T-helper 2 cell treated with Interferon-gamma antibody and Interleukin-4, amounts not matched to agents 5 μg/mL and 100 μg/mL, for 36 hours (primary cell): ENCODE results near the gene FAAP100.
"Not testable (repeated sequence)": the region's sequence is repeated elsewhere in the genome, so short reads cannot be mapped to it uniquely, and the experiment has no call there.

Experiments used
- DNase-seq: peaks from one replicate; pipeline ENCODE4 v3.0.0; 2021; ENCODE audit warnings: low spot score
- H3K27ac Mint-ChIP-seq: one replicate; pipeline ENCODE4 v1.8.0; 2021; ENCODE audit warnings: mild to moderate bottlenecking, mixed read lengths
- H3K27me3 Mint-ChIP-seq: one replicate; pipeline ENCODE4 v1.8.0; 2021; ENCODE audit warnings: low read depth, mixed read lengths
- H3K36me3 Mint-ChIP-seq: one replicate; pipeline ENCODE4 v1.8.0; 2021; ENCODE audit warnings: low read depth, mixed read lengths
- H3K4me1 Mint-ChIP-seq: one replicate; pipeline ENCODE4 v1.8.0; 2021; ENCODE audit warnings: low read depth, mixed read lengths
- H3K4me3 Mint-ChIP-seq: one replicate; pipeline ENCODE4 v1.8.0; 2022; ENCODE audit warnings: mild to moderate bottlenecking, moderate library complexity, mixed read lengths
- H3K9me3 Mint-ChIP-seq: one replicate; pipeline ENCODE4 v1.8.0; 2021; ENCODE audit warnings: mixed read lengths

FAAP100 gene

DNA sequence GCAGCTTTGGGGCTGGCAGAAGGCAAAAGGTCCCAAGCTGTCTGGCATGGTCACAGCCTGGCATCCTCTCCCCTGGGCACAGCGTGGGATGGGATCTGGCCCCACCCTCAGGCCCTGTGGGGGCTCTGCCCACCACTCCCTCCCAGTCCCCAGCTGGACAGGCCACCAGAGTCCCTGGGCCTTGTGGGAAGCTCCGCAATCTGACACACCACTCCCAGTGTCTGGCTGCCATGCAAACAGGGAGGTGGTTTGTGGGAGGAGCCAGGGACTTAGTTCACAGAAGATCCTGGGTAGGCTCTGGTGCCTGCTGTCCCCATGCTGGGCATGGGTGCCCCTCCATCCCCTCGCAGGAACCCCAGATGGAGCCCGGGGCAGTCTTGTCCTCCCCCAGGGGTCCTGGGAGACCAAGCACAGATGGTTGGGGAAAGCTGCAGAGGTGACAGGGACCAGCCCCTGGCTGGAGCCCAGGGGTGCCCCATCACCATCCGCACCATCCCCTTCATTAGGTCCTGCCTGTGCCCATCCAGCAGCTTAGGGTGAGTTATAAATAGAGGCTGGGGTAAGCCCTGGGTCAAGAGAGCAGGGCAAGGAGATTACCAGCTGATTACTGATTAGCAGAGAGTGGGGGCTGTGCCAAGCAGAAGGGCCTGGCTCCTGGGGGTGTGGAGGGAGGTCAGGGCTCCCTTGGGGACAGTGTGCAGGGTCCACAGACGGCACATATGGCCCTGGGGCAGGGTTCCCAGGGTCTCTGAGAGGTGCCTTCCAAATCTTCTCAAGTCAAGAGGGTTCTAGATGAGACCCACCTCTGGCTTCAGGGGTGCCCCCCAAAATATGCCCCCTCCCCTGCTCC, 17.8 kb downstream of the FAAP100 start:
- Mint-ChIP-seq H3K27me3 (peaks cover 9% of the 10 kb centered on the region), H3K4me3 (no peak overlapping the region), H3K27ac (no peak overlapping the region)

DNA sequence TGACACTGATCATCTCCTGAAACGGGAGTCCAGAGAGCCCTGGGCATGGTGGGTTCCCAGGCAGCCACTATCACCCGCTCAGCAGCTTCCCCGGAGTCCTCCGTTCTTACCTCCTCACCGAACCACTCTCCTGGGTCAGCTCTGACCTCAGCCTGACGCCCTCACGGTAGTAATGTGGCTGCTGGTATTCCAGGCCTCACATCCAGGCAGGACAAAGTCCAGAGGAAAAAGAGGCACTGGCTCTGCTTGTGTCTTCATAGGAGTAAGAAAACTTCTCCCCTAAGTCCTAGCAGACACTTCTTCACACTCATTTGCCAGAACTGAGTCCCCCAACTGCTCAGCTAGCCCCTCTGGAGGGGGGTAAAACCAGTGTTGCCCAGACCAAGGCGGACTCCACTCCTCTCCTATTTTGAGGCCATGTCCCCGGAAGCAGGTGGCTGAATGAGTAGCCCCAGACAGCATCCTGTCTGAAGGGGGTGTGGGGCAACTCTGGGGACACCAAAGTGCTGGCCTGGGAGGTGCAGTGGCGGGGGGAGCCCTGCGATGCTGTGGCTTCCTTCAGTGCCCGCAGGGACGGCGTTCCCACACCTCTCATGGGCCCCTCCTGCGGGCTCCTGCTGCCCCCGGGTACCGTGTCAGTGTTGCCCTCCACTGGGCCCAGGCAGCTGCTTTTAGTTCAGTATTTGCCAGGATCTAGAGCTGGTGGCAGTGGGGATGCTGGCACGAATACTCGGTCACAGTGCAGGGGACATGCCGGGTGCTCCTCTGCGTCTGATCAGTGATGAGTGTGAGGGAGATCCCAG, 18.6 kb downstream of the FAAP100 start:
- Mint-ChIP-seq H3K4me1 (no peaks in the 10 kb centered on the region), H3K36me3 (no peaks in the 10 kb centered on the region), H3K4me3 (no peak overlapping the region), H3K27me3 (peaks cover 9% of the 10 kb centered on the region), H3K27ac (no peak overlapping the region), H3K9me3 (no peaks in the 10 kb centered on the region)
- DNase-seq, result no peak

More for the DNA sequence above, 17.8 kb downstream of the FAAP100 start:
- Mint-ChIP-seq H3K9me3 (no peaks in the 10 kb centered on the region), H3K4me1 (no peaks in the 10 kb centered on the region), H3K36me3 (no peaks in the 10 kb centered on the region)
- DNase-seq, result no peak

DNA sequence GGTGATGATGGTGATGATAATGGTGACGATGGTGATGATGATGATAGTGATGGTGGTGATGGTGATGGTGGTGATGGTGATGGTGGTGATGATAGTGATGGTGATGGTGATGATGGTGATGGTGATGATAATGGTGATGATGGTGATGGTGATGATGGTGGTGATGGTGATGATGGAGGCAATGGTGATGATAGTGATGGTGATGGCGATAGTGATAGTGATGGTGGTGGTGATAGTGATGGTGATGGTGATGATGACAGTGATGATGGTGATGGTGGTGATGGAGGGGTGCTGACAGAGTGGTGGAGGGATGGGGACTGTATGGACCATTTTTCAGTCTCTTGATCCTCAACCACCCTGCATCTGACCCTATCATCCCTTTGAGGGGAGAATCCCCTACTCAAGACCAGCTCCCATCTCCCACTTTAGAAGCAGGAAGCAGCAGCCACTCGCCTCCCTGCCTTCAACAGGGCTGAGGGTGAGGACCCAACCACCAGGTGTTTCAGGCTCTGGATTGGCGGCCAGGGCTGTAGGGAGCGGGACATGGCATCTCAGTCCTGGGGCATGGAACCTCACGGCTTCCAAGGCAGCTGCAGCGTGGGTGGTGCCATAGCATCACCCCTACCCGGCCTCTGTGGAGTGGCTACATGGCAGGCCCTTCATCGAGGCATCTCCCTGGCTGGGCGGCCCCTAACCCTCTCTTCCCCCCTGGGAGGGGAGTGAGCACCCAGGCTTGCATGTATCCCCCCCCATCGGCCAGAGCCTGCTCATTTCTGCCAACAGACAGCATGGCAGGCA, 19.5 kb downstream of the FAAP100 start:
- Mint-ChIP-seq H3K4me3 (no peak overlapping the region), H3K36me3 (no peaks in the 10 kb centered on the region), H3K27ac (no peak overlapping the region), H3K9me3 (no peaks in the 10 kb centered on the region), H3K27me3 (peaks cover 9% of the 10 kb centered on the region), H3K4me1 (no peaks in the 10 kb centered on the region)
- no peak for DNase-seq

DNA sequence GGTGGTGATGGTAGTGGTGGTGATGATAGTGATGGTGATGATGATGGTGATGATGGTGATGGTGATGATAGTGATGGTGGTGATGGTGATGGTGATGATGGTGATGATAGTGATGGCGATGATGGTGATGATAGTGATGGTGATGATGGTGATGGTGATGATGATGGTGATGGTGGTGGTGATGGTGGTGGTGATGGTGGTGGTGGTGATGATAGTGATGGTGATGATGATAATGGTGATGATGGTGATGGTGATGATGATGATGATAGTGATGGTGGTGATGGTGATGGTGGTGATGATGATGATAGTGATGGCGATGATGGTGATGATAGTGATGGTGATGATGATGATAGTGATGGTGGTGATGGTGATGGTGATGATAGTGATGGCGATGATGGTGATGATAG, 20.2 kb downstream of the FAAP100 start:
- H3K27me3 Mint-ChIP-seq, H3K4me1 Mint-ChIP-seq, H3K4me3 Mint-ChIP-seq, DNase-seq, H3K9me3 Mint-ChIP-seq, H3K27ac Mint-ChIP-seq, H3K36me3 Mint-ChIP-seq: not testable (repeated sequence)

DNA sequence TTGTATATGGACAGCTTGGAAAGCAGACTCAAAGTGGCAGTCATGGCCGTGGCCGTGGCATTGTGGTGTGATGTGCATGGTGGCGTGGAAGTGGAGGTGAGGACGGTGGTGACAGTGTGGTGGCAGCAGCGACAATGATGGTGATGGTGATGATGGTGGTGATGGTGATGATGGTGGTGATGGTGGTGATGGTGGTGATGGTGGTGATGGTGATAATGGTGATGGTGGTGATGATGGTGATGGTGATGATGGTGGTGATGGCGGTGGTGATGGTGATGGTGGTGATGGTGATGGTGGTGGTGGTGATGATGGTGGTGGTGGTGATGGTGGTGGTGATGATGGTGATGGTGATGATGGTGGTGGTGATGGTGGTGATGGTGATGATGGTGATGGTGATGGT, 21.1 kb downstream of the FAAP100 start:
- not testable (repeated sequence) for DNase-seq, H3K27me3 Mint-ChIP-seq, H3K4me1 Mint-ChIP-seq, H3K9me3 Mint-ChIP-seq, H3K36me3 Mint-ChIP-seq, H3K27ac Mint-ChIP-seq, H3K4me3 Mint-ChIP-seq

DNA sequence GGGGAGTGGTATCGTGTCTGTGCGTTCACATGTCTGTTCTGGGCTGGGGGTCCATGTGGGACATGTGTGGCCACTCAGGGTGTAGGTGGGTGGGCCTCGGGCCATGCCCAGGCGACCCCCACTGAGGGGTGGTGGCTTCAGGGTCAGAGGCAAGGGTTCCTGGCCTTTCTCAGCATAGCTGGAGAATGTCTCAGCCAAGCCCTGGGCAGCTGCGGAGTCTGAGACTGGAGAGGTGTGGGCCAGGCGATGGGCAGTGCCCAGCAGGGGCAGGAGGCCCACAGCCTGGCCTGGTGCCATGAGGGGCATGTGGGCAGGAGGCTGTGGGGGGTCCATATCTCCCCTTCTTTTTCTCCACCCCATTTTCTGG, 22.7 kb downstream of the FAAP100 start:
- Mint-ChIP-seq H3K4me3 (no peak overlapping the region), H3K36me3 (no peaks in the 10 kb centered on the region)
- no peak for DNase-seq

DNA sequence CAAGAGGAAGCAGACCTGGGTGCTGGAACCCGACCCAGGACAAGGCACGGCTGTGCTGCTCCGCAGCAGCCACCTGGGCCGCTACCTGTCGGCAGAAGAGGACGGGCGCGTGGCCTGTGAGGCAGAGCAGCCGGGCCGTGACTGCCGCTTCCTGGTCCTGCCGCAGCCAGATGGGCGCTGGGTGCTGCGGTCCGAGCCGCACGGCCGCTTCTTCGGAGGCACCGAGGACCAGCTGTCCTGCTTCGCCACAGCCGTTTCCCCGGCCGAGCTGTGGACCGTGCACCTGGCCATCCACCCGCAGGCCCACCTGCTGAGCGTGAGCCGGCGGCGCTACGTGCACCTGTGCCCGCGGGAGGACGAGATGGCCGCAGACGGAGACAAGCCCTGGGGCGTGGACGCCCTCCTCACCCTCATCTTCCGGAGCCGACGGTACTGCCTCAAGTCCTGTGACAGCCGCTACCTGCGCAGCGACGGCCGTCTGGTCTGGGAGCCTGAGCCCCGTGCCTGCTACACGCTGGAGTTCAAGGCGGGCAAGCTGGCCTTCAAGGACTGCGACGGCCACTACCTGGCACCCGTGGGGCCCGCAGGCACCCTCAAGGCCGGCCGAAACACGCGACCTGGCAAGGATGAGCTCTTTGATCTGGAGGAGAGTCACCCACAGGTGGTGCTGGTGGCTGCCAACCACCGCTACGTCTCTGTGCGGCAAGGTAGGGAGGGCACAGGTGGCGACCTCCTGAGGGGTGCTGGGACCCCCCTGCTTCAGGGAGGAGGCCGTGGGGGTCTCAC, 23.3 kb downstream of the FAAP100 start:
- Mint-ChIP-seq H3K9me3 (no peaks in the 10 kb centered on the region), H3K36me3 (no peaks in the 10 kb centered on the region), H3K4me3 (no peak overlapping the region), H3K27ac (no peak overlapping the region), H3K4me1 (no peaks in the 10 kb centered on the region), H3K27me3 (no peaks in the 10 kb centered on the region)
- no peak for DNase-seq

More for the DNA sequence above, 22.7 kb downstream of the FAAP100 start:
- no peaks in the 10 kb centered on the region for H3K4me1 Mint-ChIP-seq
- H3K9me3 Mint-ChIP-seq, result no peaks in the 10 kb centered on the region
- no peaks in the 10 kb centered on the region for H3K27me3 Mint-ChIP-seq
- no peak overlapping the region for H3K27ac Mint-ChIP-seq

DNA sequence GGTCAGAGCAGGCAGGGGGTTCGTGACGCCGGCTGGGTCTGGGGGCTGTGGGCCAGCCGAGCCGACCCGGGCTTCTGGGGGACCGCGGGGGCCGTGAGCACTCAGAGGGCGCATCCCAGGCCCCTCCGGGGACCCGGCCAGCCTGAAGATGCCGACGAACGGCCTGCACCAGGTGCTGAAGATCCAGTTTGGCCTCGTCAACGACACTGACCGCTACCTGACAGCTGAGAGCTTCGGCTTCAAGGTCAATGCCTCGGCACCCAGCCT, 23.8 kb downstream of the FAAP100 start:
- Mint-ChIP-seq H3K27ac (no peak overlapping the region), H3K27me3 (no peaks in the 10 kb centered on the region), H3K9me3 (no peaks in the 10 kb centered on the region), H3K4me1 (no peaks in the 10 kb centered on the region), H3K4me3 (no peak overlapping the region), H3K36me3 (no peaks in the 10 kb centered on the region)
- no peak for DNase-seq

DNA sequence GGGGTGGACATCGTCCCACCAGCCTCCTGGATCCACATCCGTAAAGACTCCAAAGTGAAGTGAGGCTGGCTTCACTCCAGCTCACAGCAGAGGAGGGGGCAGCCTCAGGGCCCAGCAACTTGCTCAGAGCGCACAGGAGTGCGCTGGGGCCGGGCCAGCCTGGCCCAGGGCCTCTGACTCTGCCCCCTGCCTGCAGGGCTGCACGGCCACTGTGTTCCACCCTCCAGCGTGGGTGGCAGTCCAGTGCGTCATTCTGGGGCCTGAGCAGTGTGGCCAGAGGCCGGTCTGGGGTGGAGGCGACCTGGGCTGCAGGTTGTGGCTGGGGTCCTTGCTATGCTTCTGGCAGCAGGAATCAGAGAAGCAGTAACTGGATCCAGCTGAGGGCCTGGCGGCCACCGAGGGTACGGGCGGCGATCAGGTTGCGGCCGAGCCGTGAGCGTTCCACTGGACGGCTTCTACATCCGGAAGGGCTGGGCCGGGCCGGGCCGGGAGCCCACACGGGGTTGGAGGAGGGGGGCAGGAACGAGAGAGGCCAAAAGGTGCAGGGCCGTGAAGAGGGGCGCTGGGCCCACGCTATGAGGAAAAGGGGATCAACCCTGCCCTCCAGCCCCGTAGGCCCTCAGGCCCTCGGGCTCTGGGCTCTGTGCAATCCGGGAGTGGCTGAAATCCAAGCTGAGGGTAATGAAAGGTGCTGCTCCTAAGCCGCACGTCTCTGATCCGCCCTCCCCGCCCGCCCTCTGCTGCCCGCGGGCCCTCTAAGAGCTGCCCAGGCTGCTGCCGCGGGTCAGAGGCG, 24.4 kb downstream of the FAAP100 start, which contains the start of gene FSCN2:
Gene FSCN2, plus strand, starts transcription at position 787 of the 793 bp plus-strand sequence. CDS start 155 bp downstream, outside the sequence.
- H3K36me3 Mint-ChIP-seq, result no peaks in the 10 kb centered on the region
- no peaks in the 10 kb centered on the region for H3K27me3 Mint-ChIP-seq
- no peak within 1 kb of the TSS for H3K27ac Mint-ChIP-seq
- no peak for DNase-seq
- no peaks in the 10 kb centered on the region for H3K9me3 Mint-ChIP-seq
- no peak within 1 kb of the TSS for H3K4me3 Mint-ChIP-seq
- no peaks in the 10 kb centered on the region for H3K4me1 Mint-ChIP-seq

DNA sequence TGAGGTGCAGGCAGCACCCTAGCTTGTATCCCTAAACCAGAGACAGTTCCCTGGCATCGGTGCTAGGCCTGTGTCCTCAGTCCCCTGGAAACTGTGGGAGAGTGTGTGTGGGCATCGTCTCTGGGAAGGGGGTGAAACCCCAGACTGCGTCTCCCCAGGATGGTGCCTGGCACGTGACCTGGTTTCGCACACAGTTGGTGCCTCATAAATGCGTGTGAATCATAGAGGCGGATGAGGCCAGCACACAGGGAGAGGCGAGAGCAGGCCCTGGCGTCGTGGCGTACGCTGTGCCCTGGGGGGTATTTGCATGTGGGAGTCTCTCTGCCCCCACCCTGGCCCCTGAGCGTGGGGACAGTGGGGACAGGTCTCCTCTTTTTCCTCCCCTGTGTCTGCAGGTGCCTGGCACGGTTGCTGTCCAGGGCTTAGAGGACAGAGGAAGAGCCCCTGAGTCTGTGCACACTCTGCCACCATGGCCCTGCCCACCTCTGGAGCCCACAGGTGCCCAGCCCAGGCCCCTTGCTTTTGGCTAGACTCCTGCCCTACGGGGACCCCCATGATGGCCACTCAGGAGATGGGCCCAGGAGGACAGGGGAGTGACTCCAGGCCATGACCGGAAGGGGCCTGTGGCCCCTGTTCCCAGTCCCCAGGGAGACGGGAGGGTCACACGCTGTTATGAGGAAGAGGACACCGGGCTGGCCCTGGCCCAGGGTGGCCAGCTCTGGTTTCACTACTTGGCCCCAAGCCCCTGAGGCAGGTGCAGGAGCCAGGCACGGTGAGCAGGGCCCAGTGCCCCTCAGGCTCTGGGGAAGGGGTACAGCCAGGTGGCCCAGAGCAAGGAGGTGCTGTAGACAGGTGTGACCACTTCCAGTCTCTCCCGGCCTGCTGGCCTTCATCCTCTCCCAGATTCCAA, 25.2 kb downstream of the FAAP100 start:
- Mint-ChIP-seq H3K4me3 (no peak overlapping the region), H3K27ac (no peak overlapping the region), H3K27me3 (no peaks in the 10 kb centered on the region), H3K9me3 (no peaks in the 10 kb centered on the region), H3K36me3 (no peaks in the 10 kb centered on the region), H3K4me1 (no peaks in the 10 kb centered on the region)
- no peak for DNase-seq

DNA sequence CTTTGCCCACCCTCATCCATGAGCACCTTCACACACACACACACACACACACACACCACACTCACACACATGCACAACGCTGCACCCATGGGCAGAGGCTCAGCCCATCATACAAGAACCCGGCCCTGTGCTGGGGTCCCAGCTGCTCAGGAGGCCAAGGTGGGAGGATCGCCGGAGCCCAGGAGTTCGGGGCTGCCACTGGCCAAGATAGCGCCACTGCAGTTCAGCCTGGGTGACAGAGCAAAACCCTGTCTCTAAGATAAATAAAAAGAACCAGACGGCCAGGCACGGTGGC, 27.3 kb downstream of the FAAP100 start:
- H3K4me1 Mint-ChIP-seq, result peaks cover 6% of the 10 kb centered on the region
- no peaks in the 10 kb centered on the region for H3K36me3 Mint-ChIP-seq
- no peak for DNase-seq
- H3K27me3 Mint-ChIP-seq, result peaks cover 5% of the 10 kb centered on the region
- no peak overlapping the region for H3K27ac Mint-ChIP-seq
- H3K9me3 Mint-ChIP-seq, result no peaks in the 10 kb centered on the region
- no peak overlapping the region for H3K4me3 Mint-ChIP-seq

DNA sequence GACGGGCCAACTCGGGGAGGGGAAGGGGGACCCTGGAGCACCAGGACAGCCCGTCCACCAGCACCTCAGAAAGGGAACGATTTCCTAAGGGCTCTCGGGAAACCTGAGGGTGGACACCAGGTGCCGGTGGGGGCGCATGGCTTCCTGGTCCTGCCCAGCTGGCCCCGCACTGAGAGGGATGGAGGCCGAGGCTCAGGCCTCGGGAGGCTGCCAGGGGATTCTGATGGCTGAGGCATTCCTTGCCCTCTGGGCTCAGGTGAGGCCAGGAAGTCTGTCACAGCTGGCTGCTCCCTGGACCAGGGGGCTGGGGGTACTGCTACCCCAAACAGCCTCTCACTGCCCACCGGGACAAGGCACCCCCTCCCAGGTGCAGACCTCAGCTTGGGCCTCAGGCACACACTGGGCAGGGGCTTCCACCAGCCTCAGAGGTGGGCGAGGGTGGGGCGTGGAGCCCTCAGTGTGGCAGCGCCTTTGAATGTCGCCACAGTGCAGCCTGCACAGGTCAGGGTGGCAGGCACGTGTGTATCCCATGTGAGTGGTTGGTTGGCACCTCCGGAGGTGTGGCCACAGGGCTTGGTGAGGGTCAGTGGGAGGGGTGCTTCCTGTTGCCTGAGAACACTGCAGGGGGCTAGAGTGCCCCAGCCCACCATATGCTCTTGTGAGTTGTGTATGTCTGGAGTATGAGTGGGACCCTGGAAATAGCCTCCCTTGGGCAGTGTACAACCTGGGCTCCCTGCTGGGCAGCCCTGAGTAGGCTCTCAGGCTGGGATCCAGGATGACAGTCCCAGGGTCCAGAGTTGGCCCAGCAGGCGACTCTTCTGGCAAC, 27.9 kb downstream of the FAAP100 start:
- H3K9me3 Mint-ChIP-seq, result no peaks in the 10 kb centered on the region
- no peak overlapping the region for H3K4me3 Mint-ChIP-seq
- peaks cover 6% of the 10 kb centered on the region for H3K4me1 Mint-ChIP-seq
- DNase-seq, result no peak
- H3K27ac Mint-ChIP-seq, result no peak overlapping the region
- H3K36me3 Mint-ChIP-seq, result no peaks in the 10 kb centered on the region
- peaks cover 5% of the 10 kb centered on the region for H3K27me3 Mint-ChIP-seq
